Stimulated activated CD8-positive, alpha-beta memory T cell treated with anti-CD3 and anti-CD28 coated beads, Interleukin-4, amount 100 ng/mL, for 48 hours (primary cell): ENCODE data around the gene MLIP.

ENCODE experiments used
- DNase-seq: peaks from one replicate; pipeline ENCODE4 v3.0.0-alpha.2; 2020

The MLIP gene

DNA sequence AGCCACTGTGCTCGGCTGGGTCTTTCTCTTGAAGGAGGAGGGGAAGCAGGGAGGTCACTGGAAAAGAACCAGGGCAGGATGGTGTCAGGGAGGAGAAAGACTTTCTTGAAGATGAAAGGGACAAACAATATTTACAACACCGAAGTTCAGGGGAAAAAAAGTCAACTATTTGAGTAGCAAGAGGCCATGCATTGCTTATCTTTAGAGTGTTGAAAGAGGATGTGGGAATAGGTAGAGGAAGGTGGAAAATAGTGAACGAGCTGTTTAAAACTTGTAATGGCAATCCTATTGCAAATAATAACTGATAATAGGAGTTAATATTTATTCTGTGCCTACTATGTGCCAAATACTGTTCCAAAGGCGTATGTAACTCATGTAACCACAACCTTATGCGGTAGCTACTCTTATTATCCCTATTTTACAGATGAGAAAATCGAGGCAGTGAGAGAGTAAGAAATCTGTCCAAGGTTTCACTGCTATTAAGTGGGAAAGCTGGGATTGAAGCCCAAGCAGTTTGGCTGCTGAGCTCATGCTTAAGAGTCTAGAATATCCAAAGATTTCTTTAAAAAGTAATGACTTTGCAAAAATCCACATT, 12.7 kb upstream of the MLIP start:
- DNase-seq: no peak

DNA sequence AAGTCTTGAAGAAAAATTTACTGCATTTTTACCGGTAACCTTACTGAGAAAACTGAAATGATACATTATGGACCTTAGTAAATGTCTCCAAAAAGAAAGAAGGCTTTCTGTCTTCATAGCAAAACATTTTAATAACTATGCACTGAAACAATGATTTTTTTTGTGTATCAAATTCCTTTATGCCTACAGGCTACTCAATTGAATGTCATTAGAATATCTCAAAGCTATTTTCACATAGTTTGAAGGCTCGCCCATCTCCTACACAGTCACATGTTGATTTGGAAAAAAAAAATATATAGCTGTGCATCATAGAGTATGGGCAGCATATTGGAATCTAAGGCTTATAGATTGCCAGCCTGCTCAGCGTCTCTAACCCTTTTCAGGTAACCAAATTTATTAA, 12.0 kb upstream of the MLIP start:
- DNase-seq: no peak

DNA sequence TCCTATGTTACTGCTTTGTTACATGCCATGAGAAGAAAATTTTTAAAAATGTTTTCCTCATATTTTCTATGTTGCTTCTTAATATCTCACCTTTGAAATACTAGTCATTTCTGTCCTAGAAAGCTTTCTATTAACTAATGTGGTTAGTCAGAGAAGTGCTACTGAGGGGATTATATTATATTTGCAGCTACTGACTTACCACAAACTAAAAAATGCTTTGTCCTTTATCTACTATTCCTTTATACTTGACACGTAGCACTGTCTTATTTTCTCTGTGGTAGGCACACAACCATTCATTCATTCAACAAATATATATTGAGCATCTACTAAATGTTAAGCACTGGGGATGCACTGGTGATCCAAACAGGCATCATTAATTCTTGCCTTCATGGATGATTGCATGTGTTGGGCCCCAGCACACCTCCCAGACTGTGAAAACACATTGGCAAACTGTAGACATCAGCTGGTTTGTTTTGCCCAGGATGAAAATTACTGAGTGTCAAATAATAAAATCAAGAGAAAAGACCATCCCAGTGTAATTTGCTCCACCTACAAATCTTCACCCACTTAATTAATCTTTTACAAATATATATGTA, 10.7 kb upstream of the MLIP start:
- no peak for DNase-seq

DNA sequence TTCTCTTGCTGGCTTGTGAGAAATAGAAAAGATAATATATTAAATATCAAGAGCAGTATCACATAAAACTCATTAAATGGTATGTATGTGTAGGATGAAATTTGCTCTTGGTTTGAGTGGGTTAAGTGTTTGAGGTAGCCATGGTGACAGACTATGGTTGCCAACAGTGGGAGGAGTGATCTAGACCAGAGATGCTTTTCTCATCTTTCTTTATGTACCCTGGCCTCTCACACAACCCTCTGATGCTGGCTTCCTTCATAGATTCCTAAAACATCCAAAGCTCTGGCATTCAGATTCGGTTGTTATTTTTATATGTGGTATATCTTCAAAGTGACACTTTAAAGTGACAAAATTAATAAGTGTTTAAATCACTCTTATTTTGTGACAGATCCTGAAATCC, 9.0 kb upstream of the MLIP start:
- no peak for DNase-seq

DNA sequence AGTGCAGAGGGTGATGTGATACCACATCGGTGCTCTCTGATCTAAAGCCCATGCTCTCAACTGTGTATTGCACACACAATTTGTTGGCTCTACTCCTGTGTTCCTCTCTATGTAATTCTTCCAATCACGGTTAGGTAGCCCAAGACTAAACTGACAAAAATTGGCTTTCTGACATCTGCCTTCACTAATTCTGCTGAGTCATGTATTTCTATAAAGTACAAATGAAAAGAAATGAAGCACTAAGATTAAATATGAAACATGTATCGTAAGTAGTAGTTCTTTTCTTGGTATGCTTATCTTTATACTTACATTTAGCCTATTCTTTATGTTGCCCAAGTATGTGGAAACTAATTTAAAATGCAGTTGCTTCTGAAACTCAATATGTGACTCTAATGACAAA, 7.7 kb upstream of the MLIP start:
- no peak for DNase-seq

DNA sequence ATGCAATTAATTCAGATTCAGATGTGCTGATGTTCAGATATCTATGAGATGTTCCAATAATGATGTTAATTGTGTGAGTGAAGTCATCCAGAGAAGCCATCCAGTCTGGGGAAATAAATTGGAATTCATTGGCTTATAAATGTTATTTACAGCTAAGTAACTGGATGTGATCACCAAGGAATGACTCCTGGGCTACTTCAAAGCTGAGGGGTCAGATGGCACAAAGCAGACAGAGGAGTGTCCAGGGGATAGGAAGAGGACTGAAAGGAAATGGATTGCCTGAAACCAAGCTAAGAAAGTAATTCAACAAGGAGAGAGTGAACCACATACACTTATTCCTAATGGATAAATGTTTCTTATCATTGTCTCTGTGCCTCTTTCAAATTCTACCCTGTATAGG, 4.5 kb upstream of the MLIP start:
- DNase-seq: no peak

DNA sequence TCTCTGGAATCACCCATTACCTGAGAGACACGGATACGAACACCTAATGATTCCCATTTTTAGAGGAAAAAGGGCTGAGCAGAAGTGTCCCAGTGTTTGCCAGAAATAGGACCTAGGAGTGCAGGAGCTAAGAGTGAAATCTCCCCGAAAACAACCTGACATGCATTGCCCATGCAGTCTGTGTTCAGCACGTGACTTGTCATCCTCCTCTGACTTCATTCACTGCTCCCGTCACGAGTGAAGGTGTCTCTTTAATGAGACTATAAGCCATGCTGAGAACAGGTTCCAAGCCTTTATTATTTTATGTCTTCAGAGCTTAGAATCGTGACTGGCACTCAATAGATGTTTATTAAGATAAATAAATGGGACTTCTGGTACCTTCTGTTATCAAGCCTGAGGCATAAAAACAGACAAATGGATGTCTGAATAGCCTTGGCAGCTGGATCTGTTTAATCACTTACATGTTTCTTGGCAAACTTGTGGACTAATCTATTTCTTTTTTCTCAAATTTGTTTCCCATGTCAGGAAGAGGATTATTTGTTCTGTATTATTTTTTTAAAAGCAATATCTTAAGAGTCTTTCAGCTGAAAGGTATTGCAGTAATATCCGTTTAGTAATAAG, 3.7 kb upstream of the MLIP start:
- DNase-seq: no peak

DNA sequence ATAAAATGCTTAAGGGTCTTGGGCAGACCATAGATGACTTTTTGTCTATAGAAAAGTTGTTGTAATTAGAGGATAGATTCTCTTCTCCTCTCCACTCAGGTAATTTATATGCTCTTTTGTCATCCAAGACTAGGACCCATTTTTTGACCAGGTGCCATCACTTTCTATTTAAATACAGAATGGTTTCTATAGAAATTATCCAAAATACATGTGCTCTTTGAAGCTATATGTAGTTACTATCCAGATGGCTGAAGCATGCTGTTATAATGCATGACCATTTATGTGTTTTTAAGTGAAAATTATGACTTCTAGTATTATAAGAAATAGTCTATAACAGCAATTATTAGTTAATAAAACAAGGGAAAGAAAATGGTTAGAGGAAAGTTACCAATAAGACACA, 3.0 kb upstream of the MLIP start:
- DNase-seq: no peak

DNA sequence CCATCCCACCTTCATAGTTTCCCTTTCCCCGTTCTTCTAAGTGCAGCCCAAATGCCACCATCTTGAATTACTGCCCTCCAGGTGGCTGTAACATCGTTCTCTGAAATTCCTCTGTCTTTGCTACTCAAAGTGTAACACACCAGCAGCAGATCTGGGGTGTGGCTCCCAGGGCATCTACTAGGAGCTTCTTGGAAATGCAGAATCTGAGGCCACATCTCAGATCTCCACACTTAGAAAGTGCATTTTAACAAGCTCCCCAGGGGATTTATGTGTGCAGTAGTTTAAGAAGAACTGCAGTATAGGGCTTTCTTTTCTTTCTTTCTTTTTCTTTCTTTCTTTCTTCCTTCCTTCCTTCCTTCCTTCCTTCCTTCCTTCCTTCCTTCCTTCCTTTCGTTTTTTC, 1.7 kb upstream of the MLIP start:
- no peak for DNase-seq

DNA sequence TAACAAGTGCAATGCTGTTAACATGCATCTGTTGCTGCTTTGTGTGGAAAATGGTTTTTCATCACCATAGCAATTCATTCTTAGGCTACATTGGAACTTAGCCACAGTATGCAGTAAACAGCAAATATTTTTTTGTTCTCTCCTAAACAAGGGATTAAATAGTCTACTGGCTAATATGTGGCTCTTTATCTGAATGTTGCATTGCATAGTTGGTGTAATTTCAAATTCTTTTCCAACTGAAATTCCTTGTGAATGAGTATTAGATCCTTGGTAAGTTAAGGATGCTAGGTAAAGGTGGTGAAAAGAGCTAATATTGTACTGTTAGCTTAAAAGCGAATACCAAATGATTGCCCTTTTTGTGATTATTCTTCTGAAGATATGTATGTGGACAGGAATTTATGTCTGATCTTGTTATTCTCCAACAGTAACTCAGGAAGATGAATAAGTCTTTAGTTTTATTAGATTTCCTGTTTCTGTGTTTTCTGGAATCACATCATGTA, 958 bp downstream of the MLIP start:
- no peak for DNase-seq

DNA sequence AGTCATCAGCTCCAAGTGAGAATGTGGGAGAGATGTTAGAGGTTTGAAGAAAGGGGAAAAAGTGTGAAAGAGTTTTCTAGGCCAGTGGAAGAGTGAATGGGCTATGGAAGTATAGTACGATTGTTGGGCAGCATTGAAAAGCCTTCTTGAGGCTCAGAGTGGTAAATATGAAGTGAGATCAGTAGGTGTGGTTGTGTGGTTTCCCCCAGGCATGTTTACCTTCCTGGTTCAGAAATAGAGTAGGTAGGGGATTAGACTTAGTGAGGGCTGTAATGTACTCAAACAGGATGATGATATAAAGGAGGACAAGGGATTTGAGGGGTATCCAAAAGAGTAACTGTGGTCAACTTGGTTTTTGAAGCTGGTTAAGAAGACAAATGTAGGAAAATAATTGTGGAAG, 3.7 kb downstream of the MLIP start:
- DNase-seq: no peak

DNA sequence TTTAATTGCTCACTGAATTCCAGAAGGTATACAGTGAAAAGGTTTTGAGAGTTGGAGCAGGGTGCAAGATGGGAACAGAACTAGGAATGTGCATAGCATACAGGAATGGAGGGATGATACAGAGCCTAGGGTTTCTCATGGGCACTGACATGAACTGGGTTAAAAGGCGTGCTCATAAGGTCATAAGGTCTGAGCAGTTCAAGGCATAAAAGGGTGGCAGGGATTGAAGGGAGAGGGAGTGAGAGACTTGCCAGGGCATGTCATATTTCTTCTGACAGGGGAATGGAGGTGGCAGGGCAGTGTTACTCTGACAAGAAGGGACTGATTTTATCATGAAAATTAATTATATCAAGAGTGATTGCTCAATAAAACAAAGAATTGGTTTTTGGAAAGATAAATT, 4.7 kb downstream of the MLIP start:
- DNase-seq: no peak

DNA sequence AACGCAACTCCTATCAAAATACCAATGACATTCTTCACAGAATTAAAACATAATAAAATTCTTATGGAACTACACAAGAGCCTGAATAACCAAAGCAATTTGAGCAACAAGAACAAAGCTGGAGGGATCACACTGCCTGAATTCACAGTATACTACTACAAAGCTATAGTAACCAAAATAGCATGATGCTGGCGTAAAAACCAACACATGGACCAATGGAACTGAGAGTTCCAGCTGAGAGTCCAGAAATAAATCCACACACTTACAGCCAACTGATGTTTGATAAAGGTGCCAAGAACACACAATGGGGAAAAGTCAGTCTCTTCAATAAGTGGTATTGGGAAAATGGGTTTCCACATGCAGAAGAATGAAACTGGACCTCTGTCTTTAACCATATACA, 6.9 kb downstream of the MLIP start:
- DNase-seq: no peak

DNA sequence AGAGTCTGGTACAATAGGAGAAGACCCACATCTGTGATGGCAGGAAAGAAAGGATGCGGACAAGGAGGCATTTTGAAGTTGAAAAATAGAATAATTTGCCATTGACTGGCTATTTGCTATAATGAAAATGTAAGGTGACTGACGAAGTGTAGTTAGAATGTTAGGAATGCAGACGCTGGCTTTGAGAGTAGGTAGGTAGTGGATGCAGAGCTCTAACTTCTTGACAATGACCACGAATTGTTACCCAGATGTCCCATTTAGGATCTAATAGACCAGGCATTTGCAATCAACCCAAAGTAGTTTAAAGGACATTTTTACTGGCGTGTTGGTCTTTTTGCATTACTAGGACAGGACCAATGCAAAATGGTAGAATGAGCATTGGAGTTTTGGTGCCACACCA, 14.2 kb downstream of the MLIP start:
- no peak for DNase-seq

DNA sequence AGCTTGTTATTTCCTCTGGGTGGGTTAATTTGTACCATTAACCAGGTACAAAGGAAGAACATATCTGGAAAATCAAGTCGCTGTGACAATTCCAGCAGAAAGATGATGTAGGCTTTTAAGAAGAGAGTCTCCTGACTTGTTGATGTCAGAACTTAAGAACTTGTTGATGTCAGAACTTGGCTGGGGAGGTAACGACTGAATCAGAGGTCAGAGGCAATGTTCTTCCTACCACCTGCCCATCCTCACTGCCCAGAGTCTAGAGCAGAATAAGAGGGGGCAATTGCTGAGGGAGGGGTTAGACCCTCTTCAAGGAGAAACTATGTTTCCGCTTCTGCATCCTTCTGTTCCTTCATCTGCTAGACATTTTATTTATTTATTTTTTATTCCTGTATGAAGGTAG, 18.9 kb downstream of the MLIP start:
- no peak for DNase-seq

DNA sequence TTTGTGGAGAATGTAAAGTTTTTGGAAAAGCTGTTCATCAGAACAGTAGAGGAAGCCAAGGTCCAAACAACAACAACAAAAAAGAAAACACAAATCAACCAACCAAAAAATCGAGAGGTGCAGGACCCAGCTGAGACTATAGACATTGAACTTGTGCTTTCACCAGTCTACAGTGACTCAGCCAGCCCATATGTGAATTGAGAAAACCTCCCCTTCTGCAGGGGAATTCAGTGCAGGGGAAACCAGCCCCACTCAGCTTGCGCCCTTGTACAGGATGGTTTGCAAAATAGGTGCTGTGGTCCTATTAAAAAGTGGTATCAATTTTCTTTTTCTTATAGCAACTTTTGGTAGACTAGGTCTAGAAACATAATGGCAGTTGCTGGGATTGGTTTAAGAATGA, 21.3 kb downstream of the MLIP start:
- no peak for DNase-seq

DNA sequence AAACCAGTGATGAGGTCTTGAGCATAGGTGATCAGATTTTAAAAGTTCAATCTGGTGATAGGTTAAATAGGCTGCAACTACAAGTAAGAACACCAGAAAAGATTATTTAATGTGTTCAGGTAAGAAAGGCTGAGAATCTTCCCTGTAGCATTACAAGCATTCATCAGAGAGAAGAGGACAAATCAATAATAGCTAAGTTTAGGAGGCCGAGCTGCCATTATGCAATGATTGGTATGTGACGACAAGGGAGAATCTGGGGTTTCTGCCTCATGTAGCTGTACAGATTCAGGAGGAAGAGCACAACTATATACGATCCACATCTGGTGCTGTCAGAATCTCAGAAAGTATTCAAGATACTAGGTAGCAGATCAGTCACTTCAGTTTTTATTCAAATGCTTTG, 21.9 kb downstream of the MLIP start:
- no peak for DNase-seq

DNA sequence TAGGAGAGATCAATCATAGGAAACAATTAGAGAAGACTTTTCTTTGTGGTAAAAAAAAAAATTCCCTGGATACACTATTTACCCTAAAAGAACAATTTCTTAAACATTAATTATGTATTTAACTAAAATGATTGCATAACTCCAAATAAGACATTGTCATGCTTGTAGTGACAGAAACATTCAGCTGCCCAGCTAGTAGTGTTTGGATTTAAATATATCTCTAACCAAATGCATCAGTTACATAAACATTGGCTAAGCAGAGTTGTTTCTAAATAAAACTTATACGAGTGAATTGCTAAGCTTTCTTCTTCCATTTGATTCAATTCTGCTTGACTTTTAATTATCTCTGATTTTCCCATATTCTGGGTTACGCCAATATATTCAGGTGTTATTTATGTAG, 23.7 kb downstream of the MLIP start:
- no peak for DNase-seq

DNA sequence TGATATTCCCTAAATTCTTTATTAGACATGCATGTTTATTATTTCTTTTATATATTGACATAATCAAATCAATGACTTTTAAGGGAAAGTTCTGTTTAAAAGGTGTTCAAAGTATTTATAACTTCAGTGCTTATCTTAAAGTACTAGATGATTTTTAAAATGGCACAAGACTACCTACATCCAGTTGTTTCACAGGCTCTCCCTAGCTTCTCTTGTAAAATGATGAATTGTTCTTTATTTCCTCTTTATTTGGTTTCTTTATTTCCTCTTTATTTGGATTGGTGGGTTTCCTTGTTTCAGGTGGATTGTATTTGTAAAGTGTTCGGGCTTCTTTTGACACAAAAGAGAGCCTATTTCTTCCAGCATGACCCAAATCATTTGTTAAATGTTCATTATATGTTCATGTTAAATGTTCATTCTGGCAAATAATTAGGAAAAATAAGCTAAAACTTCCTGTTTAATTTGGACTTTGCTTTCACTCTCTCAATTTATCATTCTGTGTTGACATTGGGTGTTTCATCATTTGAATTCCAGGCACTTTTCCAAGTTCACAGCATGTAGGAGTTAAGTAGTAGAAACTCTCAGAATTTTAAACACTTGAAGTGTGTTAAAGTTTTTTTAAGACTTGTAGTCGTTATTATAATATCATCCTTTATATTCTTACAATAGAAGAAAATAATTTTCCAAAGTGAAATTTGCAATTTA, 24.6 kb downstream of the MLIP start:
- no peak for DNase-seq

DNA sequence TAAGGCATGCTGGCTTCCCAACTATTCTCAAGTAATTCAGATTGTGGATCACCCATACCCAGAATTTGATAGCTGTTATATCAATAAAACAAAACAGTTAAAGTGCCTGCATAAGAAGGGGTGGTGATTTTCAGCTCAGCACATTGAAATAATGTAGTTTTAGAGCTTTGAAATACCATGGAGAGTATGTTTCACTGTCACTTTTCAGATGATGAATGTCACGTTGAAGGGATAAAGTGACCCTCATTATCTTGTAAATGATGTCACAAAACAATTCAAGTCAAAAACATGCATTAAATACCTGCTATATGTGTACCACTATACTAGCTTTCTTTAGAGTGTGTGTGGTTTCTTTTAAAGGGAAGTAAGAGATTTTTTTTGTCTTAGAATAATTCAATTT, 27.6 kb downstream of the MLIP start:
- DNase-seq: no peak

DNA sequence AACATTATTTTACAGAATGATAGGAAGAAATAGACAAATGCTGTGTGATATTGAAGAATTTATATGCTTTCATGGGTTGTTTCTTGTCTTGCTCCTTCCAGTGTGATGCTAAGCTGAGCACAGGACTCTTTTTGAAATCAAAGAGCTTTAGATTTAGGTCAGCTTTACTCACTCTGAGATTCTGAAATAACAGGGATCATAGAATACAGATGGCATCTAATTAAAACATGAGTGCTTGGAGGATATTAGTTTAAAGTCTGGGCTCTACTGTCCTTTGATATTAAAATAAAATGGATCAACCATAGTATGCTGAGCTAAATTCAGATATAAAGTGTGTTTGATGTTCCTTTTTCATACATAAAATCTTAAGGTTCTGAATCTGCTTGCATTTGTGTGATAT, 29.6 kb downstream of the MLIP start:
- no peak for DNase-seq

DNA sequence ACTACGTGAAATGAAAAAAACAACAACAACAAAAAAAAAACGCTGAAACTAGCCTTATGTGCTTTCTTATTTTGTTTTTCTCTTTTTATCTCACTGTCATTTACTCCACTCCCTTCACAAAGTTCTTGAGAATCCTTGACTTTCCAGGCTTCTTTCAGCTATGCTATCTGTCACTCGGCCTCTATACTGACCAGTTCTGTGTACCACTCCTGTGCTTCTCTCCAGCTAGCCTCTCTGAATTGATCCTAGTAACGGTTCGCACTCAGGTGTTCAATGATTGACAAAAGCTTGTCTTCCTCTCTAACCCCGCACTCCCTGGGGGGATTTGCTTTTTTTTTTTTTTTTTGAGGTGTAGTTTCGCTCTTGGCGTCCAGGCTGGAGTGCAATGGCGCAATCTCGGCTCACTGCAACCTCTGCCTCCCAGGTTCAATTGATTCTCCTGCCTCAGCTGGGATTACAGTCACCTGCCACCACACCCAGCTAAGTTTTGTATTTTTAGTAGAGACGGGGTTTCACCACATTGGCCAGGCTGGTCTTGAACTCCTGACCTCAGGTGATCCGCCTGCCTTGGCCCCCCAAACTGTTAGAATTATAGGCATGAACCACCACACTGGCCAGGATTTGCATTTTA, 31.8 kb downstream of the MLIP start:
- no peak for DNase-seq

DNA sequence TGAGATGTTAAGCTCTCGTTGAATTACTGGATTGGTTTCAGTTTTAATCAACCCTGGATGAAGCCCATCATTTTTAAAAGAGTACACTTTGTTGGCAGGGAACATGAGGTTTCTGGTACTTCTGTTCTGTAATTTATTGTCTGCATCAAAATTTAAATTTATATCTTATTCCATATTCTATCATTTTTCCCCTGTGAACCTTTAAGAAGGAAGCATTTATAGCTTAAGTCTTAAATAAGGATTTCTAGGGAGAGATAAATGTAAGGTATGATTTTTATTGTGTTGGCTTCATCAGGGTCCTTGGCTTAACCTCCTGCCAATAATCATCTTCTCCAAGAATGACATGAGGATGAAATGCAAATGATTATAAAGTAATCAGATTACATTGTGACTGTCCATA, 40.6 kb downstream of the MLIP start:
- DNase-seq: no peak
